ENCODE measurements around the gene CNTF. TPM values are rescaled to one million over a fixed set of nuclear protein-coding genes. Genes with fewer than 3 reads are reported as not detected.
A peak's percentile ranks its signal among the peaks of the same experiment; 100 is the strongest.

The CNTF gene
- polyA plus RNA-seq, 2 donors = 0.24 to 0.28 TPM

DNA sequence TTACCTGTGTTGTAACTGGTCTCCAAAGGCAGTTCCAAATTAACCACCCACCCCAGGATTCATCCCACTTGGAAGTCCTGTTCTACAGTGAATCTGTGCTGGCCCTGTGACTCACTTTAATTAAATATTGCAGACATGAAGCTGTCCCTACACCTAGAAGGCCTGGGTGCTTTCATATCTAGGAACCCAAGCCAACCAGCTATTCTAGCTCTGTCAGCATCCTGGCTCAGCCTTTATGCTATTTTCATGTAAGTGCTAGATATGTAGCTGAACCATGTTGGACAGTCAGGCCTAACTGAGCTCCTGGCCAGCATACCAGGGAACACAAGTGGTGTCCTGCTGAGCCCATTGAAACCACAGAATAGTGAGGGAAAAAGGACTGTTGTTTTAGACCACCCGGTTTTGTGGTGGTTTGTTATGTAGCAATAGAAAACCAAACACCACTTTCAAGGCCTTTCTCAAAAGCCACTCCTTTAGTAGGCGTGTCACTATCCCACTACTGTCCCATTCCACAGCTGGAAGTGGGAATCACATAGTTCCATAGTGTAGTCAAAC lies 30.3 kb downstream of the CNTF start:
- Histone ChIP-seq H3K36me3 (ENCODE audit: control insufficient read depth in 2 of 2, insufficient read depth in 2 of 2, low read length in 1 of 2) (no peaks in the 10 kb centered on the region), H3K27ac (ENCODE audit: low read depth in 2 of 2, low read length in 1 of 2) (no peak overlapping the region), H3K9me3 (ENCODE audit: control insufficient read depth in 2 of 2, insufficient read depth in 1 of 2, low read depth in 1 of 2, low read length in 1 of 2) (no peaks in the 10 kb centered on the region), H3K4me3 (ENCODE audit: low read depth in 1 of 2, low read length in 2 of 2) (no peak overlapping the region), H3K4me1 (ENCODE audit: control insufficient read depth in 2 of 2, insufficient read depth in 2 of 2, low read length in 1 of 2) (no peaks in the 10 kb centered on the region), H3K27me3 (ENCODE audit: control insufficient read depth in 1 of 2, insufficient read depth in 2 of 2, low read length in 2 of 2) (no peaks in the 10 kb centered on the region)
- 67 to 74% methylated on average over 2 of the region's 2 CpGs for WGBS, 2 donors

DNA sequence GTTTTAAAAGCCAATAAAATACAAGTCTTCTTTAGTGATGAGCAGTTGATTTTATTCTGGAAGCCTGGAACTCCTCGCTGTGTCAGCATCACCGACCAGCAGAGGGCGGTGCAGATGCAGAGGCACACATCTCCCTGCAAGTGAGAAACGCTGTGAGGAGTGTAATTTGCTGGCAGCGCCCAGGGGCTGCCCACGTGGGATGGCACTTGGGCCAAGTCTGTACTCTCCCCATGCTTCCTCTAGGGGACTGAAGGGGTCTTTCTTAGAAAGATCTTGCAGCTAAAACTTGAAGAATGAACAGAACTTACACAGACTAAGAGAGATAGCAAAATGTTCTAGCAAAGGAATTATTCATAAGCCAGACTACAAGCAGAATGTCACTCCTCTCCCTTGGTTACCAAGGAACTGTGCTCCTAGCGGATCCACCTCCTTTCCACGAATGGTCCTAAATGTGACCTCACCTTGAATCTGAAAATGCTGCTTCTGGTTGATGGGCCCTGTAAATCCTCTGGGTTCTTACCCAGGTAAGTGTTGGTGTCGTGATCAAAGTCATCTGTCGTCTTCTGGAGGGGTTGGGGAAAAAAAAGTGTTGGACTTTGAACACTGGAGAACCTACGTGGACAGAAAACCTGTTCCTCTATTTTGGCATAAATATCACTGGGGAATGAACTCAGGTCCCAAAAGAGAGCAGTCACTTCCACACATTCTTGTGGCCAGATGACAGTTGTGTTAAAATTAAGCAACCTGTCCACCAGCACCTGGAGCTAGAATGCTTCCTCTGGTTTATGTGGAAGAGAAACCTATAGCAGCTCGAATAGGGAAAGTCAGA lies 31.8 kb downstream of the CNTF start:
- Histone ChIP-seq H3K9me3 (ENCODE audit: control insufficient read depth in 2 of 2, insufficient read depth in 1 of 2, low read depth in 1 of 2, low read length in 1 of 2) (no peaks in the 10 kb centered on the region), H3K4me3 (ENCODE audit: low read depth in 1 of 2, low read length in 2 of 2) (no peak overlapping the region), H3K4me1 (ENCODE audit: control insufficient read depth in 2 of 2, insufficient read depth in 2 of 2, low read length in 1 of 2) (peaks cover 0 to 4% of the 10 kb centered on the region in 2 donors), H3K36me3 (ENCODE audit: control insufficient read depth in 2 of 2, insufficient read depth in 2 of 2, low read length in 1 of 2) (no peaks in the 10 kb centered on the region), H3K27me3 (ENCODE audit: control insufficient read depth in 1 of 2, insufficient read depth in 2 of 2, low read length in 2 of 2) (no peaks in the 10 kb centered on the region), H3K27ac (ENCODE audit: low read depth in 2 of 2, low read length in 1 of 2) (no peak overlapping the region)
- 25 to 27% methylated on average over 12 of the region's 12 CpGs for WGBS, 2 donors

DNA sequence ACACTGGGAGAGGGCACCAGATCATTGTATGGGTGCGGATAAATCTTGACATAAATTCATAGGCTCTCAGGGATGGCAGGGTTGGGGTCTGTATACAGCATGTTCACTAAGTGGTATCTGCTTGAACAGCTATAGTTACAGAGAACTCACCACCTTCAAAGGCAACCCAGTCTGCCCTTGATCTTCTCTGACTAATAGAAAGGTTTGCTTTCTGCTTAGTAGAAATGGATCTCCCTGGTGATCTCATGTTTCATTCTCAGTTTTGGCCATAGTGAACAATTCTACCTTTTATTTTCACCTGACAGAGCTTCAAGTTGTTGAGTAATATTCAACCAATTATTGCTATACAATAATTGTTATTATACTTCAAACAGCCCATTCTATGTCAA lies 32.4 kb downstream of the CNTF start:
- H3K27ac ChIP-seq (ENCODE audit: low read depth in 2 of 2, low read length in 1 of 2) = no peak overlapping the region
- 96 to 100% methylated on average over 1 of the region's 1 CpG for WGBS, 2 donors
- H3K27me3 ChIP-seq (ENCODE audit: control insufficient read depth in 1 of 2, insufficient read depth in 2 of 2, low read length in 2 of 2) = no peaks in the 10 kb centered on the region
- H3K4me3 ChIP-seq (ENCODE audit: low read depth in 1 of 2, low read length in 2 of 2) = no peak overlapping the region
- no peaks in the 10 kb centered on the region for H3K36me3 ChIP-seq (ENCODE audit: control insufficient read depth in 2 of 2, insufficient read depth in 2 of 2, low read length in 1 of 2)
- no peaks in the 10 kb centered on the region for H3K9me3 ChIP-seq (ENCODE audit: control insufficient read depth in 2 of 2, insufficient read depth in 1 of 2, low read depth in 1 of 2, low read length in 1 of 2)
- H3K4me1 ChIP-seq (ENCODE audit: control insufficient read depth in 2 of 2, insufficient read depth in 2 of 2, low read length in 1 of 2) = peaks cover 0 to 4% of the 10 kb centered on the region in 2 donors

- H3K27me3 ChIP-seq (ENCODE audit: control insufficient read depth in 1 of 2, insufficient read depth in 2 of 2, low read length in 2 of 2) = no peaks in the 10 kb centered on the region
- no peak overlapping the region for H3K4me3 ChIP-seq (ENCODE audit: low read depth in 1 of 2, low read length in 2 of 2)
- 97 to 98% methylated on average over 2 of the region's 2 CpGs for WGBS, 2 donors
Measured at GRCh38 chr11:58656348-58656747, 33.9 kb downstream of the CNTF start.

DNA sequence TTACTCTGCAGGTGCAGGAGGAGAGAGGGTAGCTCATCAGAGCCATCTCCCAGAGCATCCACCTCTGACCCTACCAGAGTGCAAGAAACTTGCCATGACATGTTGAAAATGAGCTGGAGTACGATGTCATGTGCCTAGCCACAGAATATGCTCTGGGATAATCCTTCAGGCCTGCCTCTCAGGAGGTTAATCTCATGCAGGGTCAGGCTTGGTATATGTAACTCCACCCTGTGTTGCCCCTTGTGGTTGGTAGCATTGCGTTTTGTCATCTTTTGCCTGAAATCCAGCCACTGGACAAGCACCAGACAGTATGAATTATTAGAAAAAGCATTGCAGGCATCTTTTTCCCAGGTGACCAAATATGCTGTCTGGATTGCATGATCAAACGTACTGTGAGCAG lies 36.2 kb downstream of the CNTF start:
- Histone ChIP-seq H3K27ac (ENCODE audit: low read depth in 2 of 2, low read length in 1 of 2) (peak overlapping the region in 1 of 2 donors; percentile 56), H3K4me3 (ENCODE audit: low read depth in 1 of 2, low read length in 2 of 2) (no peak overlapping the region), H3K27me3 (ENCODE audit: control insufficient read depth in 1 of 2, insufficient read depth in 2 of 2, low read length in 2 of 2) (no peaks in the 10 kb centered on the region), H3K4me1 (ENCODE audit: control insufficient read depth in 2 of 2, insufficient read depth in 2 of 2, low read length in 1 of 2) (peaks cover 0 to 4% of the 10 kb centered on the region in 2 donors), H3K36me3 (ENCODE audit: control insufficient read depth in 2 of 2, insufficient read depth in 2 of 2, low read length in 1 of 2) (no peaks in the 10 kb centered on the region), H3K9me3 (ENCODE audit: control insufficient read depth in 2 of 2, insufficient read depth in 1 of 2, low read depth in 1 of 2, low read length in 1 of 2) (no peaks in the 10 kb centered on the region)
- 49 to 57% methylated on average over 3 of the region's 3 CpGs for WGBS, 2 donors

More at GRCh38 chr11:58656348-58656747, 33.9 kb downstream of the CNTF start:
- no peaks in the 10 kb centered on the region for H3K36me3 ChIP-seq (ENCODE audit: control insufficient read depth in 2 of 2, insufficient read depth in 2 of 2, low read length in 1 of 2)
- H3K9me3 ChIP-seq (ENCODE audit: control insufficient read depth in 2 of 2, insufficient read depth in 1 of 2, low read depth in 1 of 2, low read length in 1 of 2) = no peaks in the 10 kb centered on the region
- H3K27ac ChIP-seq (ENCODE audit: low read depth in 2 of 2, low read length in 1 of 2) = no peak overlapping the region
- H3K4me1 ChIP-seq (ENCODE audit: control insufficient read depth in 2 of 2, insufficient read depth in 2 of 2, low read length in 1 of 2) = peaks cover 0 to 4% of the 10 kb centered on the region in 2 donors

DNA sequence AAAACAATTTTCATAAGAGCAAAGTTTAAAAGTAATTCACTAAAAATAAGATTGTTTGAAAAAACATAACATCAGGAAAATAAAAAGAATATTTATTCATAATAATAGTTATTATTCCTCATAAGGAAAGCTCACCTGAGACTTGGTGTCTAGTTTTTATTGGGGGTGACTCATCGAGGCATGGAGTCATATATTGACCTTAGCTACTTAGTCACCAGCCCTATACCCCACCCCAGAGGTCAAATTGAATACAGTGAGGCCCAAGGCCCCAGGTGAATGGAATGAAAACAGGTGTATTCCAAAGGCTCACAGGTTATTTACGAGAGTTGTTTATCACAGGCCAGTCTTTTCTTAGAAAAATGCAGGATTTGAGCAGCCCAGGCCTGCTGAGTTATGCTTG lies 36.9 kb downstream of the CNTF start:
- Histone ChIP-seq H3K27me3 (ENCODE audit: control insufficient read depth in 1 of 2, insufficient read depth in 2 of 2, low read length in 2 of 2) (no peaks in the 10 kb centered on the region), H3K4me1 (ENCODE audit: control insufficient read depth in 2 of 2, insufficient read depth in 2 of 2, low read length in 1 of 2) (peaks cover 0 to 4% of the 10 kb centered on the region in 2 donors), H3K36me3 (ENCODE audit: control insufficient read depth in 2 of 2, insufficient read depth in 2 of 2, low read length in 1 of 2) (no peaks in the 10 kb centered on the region), H3K4me3 (ENCODE audit: low read depth in 1 of 2, low read length in 2 of 2) (no peak overlapping the region), H3K27ac (ENCODE audit: low read depth in 2 of 2, low read length in 1 of 2) (peak overlapping the region in 1 of 2 donors; percentile 36), H3K9me3 (ENCODE audit: control insufficient read depth in 2 of 2, insufficient read depth in 1 of 2, low read depth in 1 of 2, low read length in 1 of 2) (no peaks in the 10 kb centered on the region)
- 19 to 42% methylated on average over 2 of the region's 2 CpGs for WGBS, 2 donors

GRCh38 chr11:58659910-58660570 lies 37.6 kb downstream of the CNTF start:
- Histone ChIP-seq H3K4me3 (ENCODE audit: low read depth in 1 of 2, low read length in 2 of 2) (no peak overlapping the region), H3K27ac (ENCODE audit: low read depth in 2 of 2, low read length in 1 of 2) (no peak overlapping the region), H3K36me3 (ENCODE audit: control insufficient read depth in 2 of 2, insufficient read depth in 2 of 2, low read length in 1 of 2) (no peaks in the 10 kb centered on the region), H3K4me1 (ENCODE audit: control insufficient read depth in 2 of 2, insufficient read depth in 2 of 2, low read length in 1 of 2) (peaks cover 0 to 4% of the 10 kb centered on the region in 2 donors), H3K27me3 (ENCODE audit: control insufficient read depth in 1 of 2, insufficient read depth in 2 of 2, low read length in 2 of 2) (no peaks in the 10 kb centered on the region), H3K9me3 (ENCODE audit: control insufficient read depth in 2 of 2, insufficient read depth in 1 of 2, low read depth in 1 of 2, low read length in 1 of 2) (no peaks in the 10 kb centered on the region)
- WGBS, 2 donors = 60 to 63% methylated on average over 5 of the region's 5 CpGs

- no peaks in the 10 kb centered on the region for H3K36me3 ChIP-seq (ENCODE audit: control insufficient read depth in 2 of 2, insufficient read depth in 2 of 2, low read length in 1 of 2)
- H3K4me3 ChIP-seq (ENCODE audit: low read depth in 1 of 2, low read length in 2 of 2) = no peak overlapping the region
- H3K27ac ChIP-seq (ENCODE audit: low read depth in 2 of 2, low read length in 1 of 2) = no peak overlapping the region
- H3K4me1 ChIP-seq (ENCODE audit: control insufficient read depth in 2 of 2, insufficient read depth in 2 of 2, low read length in 1 of 2) = no peaks in the 10 kb centered on the region
- no peaks in the 10 kb centered on the region for H3K27me3 ChIP-seq (ENCODE audit: control insufficient read depth in 1 of 2, insufficient read depth in 2 of 2, low read length in 2 of 2)
- no peaks in the 10 kb centered on the region for H3K9me3 ChIP-seq (ENCODE audit: control insufficient read depth in 2 of 2, insufficient read depth in 1 of 2, low read depth in 1 of 2, low read length in 1 of 2)
- WGBS, 2 donors = 60 to 76% methylated on average over 6 of the region's 6 CpGs
Measured at GRCh38 chr11:58671983-58672633, 49.6 kb downstream of the CNTF start.

GRCh38 chr11:58674609-58675008 lies 52.1 kb downstream of the CNTF start:
- H3K4me3 ChIP-seq (ENCODE audit: low read depth in 1 of 2, low read length in 2 of 2) = no peak overlapping the region
- H3K27me3 ChIP-seq (ENCODE audit: control insufficient read depth in 1 of 2, insufficient read depth in 2 of 2, low read length in 2 of 2) = no peaks in the 10 kb centered on the region
- H3K27ac ChIP-seq (ENCODE audit: low read depth in 2 of 2, low read length in 1 of 2) = no peak overlapping the region
- no peaks in the 10 kb centered on the region for H3K9me3 ChIP-seq (ENCODE audit: control insufficient read depth in 2 of 2, insufficient read depth in 1 of 2, low read depth in 1 of 2, low read length in 1 of 2)
- H3K4me1 ChIP-seq (ENCODE audit: control insufficient read depth in 2 of 2, insufficient read depth in 2 of 2, low read length in 1 of 2) = no peaks in the 10 kb centered on the region
- no peaks in the 10 kb centered on the region for H3K36me3 ChIP-seq (ENCODE audit: control insufficient read depth in 2 of 2, insufficient read depth in 2 of 2, low read length in 1 of 2)
- WGBS, 2 donors = 71 to 82% methylated on average over 12 of the region's 12 CpGs

Data from esophagus (tissue), 2 donors.